Fibroblast of skin of right biceps (primary cell): Measurements from ENCODE around the gene PRSS21.

ENCODE experiments used
- DNase-seq: peaks from one replicate; pipeline ENCODE4 v3.0.0-alpha.2; 2013

Gene PRSS21

GRCh38 chr16:2808181-2808580 is 8.9 kb upstream of the PRSS21 start:
- no peak for DNase-seq

- DNase-seq, result no peak
Observed at GRCh38 chr16:2809149-2809760, 7.8 kb upstream of the PRSS21 start.

- DNase-seq, result no peak
Observed at GRCh38 chr16:2810651-2811050, 6.4 kb upstream of the PRSS21 start.

GRCh38 chr16:2811703-2812471 is 5.2 kb upstream of the PRSS21 start:
- no peak for DNase-seq

GRCh38 chr16:2813771-2814221 is 3.2 kb upstream of the PRSS21 start:
- DNase-seq, result no peak

GRCh38 chr16:2814551-2815298 is 2.3 kb upstream of the PRSS21 start:
- DNase-seq, result no peak

- no peak for DNase-seq
Observed at GRCh38 chr16:2815299-2815771, 1.7 kb upstream of the PRSS21 start.

GRCh38 chr16:2817340-2818271 is 569 bp downstream of the PRSS21 start:
- no peak for DNase-seq

GRCh38 chr16:2818272-2818876 is 1.3 kb downstream of the PRSS21 start:
- no peak for DNase-seq

- DNase-seq, result no peak
Observed at GRCh38 chr16:2819179-2819938, 2.3 kb downstream of the PRSS21 start.

GRCh38 chr16:2819939-2820835 is 3.1 kb downstream of the PRSS21 start:
- no peak for DNase-seq

GRCh38 chr16:2820836-2821486 is 3.9 kb downstream of the PRSS21 start:
- no peak for DNase-seq

- DNase-seq, result no peak
Observed at GRCh38 chr16:2821487-2822157, 4.6 kb downstream of the PRSS21 start.

- DNase-seq, result no peak
Observed at GRCh38 chr16:2822158-2822495, 5.1 kb downstream of the PRSS21 start.

- DNase-seq, result no peak
Observed at GRCh38 chr16:2822496-2822895, 5.5 kb downstream of the PRSS21 start.

GRCh38 chr16:2824626-2825025 is 7.6 kb downstream of the PRSS21 start:
- DNase-seq, result no peak

- DNase-seq, result no peak
Observed at GRCh38 chr16:2825049-2825742, 8.2 kb downstream of the PRSS21 start.

- no peak for DNase-seq
Observed at GRCh38 chr16:2825906-2826305, 8.9 kb downstream of the PRSS21 start.
